ENCODE results near the gene ZNF644.

ZNF644 gene

DNA sequence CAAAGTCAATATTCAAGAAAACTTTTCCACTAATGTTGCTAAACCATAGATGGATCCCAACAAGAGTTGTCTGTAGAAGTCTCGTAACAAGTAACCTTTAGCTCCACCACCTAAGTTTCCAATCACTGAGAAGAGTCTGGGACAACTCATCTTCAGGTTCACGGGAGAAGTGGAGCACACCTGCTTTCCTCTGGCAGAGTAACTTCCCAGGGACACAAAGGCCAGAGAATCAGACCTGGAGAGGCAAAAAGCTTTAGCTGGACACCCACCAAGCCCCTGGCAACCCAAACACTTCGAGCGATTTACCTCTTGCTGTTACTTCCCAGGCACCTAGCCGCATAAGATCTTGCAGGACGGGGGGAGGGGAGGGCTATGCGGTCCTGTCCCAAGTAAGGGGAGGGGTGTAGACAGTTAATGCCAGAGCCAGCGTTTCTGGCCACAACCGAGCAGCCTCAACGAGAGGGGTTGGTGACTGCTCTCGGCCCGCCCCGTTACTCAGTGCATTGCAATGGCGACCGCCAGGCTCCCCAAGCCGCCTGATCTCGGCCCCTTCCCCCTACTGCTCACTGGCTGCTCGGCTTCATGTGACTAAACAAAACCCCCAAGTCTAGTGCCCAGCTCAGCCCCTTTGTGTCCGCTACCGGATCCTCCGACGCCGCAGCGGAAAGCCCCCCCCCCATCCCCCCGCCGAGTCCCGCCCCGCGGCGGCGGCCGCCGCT lies 709 bp downstream of the ZNF644 start:
- peak; percentile 90 for DNase-seq (ENCODE audit: low read depth)

DNA sequence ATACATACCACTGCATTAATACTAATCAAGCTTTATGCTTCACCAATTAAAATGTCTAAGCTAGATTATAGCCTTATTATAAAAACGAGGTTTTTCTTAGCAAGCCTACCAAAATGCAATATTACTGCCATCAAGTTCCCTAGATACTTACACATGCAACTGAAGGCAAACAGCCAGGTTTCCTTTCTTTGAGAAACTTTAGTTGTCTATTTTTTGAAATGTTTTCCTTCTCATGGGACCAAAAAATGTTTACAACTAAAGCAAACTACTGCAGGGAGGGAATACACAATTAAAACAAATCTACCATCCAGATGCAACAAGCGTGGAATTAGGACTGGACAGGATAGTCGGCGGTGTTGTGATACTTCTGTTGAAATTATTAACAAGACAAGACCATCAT lies 1.3 kb downstream of the ZNF644 start:
- DNase-seq (ENCODE audit: low read depth), result no peak

DNA sequence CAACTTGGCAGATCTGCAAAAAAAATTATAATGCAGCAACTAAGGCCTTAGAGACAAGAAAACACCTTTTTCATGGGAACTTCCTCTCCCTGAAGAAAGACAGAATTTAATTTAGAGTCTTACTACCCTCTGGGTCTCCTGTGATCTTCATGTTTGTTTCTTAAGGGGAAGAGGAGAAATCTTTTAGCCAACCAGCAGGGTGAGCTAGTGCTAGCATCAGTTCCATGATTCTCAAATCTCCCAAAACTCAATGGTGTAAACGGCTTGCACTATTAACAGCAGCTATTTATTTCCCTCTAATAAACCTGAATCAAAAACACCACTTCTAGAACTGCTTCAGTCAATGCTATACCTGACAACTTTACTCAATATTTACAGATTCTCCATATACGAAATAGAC lies 3.8 kb downstream of the ZNF644 start:
- DNase-seq (ENCODE audit: low read depth), result peak; percentile 46

DNA sequence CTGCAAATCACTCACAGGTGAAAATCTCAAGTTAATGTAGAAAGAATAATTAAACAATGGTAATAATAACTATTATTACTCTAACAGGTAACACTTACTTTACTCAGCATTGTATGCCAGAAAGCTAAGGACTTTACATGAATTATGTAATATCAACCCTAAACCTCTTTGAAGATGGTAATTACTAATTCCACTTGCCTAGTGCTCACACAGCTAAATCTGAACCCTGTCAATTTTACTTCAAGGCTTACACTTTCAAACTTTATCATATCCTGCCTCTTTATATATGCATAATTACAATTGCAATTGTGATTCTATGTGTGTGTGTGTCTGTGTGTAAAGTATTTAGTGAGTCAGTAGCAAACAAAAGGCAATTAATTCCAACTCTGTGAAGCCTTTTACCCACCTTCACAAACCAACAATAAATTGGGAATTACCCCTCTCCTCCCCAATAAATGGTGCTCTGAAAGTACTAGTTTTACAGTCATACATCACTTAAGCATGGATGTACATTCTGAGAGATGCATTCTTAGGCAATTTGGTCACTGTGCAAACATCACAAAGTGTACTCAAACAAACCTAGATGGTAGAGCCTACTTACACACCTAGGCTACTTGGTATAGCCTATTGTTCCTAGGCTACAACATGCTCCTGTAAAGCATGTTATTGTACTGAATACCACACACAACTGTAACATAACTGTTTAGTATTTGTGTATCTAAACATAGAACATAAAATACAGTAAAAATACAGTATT lies 5.9 kb downstream of the ZNF644 start:
- DNase-seq (ENCODE audit: low read depth), result peak; percentile 45

DNA sequence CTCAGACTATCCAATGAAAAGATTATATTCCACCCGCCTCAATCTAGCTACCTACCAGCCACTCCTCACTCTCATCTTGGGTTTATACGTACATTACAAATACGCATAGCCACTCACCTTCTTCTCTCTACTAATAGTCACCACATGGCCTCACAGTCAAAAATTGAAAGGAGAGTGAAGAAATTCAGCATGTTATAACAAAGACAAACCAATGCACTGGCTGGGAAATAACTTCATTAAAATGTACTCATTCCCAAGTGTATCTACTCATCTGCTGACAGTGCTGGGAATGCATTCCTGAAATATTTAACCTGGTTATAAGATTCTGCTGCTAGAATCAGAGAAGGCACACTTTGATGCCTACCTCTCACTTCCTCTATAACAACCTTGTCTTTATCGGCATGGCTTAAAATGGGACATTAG lies 6.5 kb downstream of the ZNF644 start:
- DNase-seq (ENCODE audit: low read depth), result no peak

DNA sequence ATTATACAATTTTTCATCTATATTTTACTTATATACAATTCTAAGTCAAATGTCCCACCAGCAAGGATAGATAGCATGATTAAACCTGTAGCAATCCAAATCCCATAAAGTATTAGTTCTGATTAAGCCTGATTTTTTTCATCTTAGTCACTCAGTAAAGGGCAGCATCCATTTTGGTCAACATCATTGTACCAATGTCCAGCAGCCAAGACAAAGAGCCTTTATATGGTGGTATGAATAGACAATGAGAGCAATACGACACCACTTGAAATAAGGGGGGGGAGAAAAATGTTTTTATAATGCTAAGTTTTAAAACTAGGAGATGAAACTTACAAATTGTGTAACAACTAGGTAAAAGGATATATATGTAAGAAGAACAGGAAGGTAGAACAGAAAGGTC lies 7.4 kb downstream of the ZNF644 start:
- peak; percentile 41 for DNase-seq (ENCODE audit: low read depth)

DNA sequence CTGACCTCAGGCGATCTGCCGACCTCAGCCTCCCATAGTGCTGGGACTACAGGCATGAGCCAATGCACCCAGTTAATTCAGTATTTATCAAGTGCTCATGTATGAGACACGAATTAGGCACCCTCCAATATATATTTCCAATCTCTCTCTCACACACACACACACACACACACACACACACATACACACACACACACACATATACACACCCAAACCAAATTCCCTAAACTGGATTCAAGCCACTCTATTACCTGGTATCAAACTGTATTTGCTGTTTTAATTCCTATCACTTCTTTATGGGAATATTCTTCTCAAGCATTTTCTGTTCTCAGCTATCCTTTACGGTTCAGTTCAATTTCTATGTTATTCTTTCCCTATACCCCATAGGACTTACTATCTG lies 8.5 kb downstream of the ZNF644 start:
- no peak for DNase-seq (ENCODE audit: low read depth)

DNA sequence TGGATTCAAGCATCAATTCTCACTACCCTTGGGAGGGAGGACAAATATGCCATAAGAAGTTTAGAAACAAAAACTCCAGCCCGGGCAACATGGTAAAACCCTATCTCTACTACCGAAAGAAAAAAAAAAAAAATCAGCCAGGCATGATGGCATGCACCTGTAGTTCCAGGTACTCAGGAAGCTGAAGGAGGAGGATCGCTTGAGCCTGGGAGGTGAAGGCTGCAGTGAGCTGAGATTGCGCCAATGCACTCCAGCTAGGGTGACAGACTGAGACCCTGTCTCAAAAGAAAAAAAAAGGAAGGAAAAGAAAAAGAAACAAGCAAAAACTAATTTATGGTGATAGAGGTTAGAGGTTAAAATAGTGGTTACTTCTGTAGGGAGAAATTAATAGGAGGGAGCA lies 9.6 kb downstream of the ZNF644 start:
- no peak for DNase-seq (ENCODE audit: low read depth)

DNA sequence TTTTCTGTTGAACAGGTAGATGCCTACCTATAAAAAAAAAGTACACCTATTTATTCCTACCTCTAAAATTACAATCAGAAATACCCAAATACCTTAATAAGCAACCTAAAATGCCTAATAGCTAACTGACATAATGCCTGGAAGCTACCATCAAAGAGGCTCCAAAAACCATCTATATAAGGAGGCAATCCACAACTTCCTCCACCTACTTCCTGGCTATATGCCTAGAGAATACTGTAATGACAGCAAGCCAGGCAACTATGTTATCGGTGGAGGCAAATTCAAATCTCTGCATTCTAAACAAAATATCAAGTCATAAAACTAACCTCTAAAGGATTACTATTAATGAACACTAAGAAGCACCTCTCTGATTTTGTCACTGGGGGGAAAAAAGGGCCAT lies 10.1 kb downstream of the ZNF644 start:
- DNase-seq (ENCODE audit: low read depth), result no peak

DNA sequence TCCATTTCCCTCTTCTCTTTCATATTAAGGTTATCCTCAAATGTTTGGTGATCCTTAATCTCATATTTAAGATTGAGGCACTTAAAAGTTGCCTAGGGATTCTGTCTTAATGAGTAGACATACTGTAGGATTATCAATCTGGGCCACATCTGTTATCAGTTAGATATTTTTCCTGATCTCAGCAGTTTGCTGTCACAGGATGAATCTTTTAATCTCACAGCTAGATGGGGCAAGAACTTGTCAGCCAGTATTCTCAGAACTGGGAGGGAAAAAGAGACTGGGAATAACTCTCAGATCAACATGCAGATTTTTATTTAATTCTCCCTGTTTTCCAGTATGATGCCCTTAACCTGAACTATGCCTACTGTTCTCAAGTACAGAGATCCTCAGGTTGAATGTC lies 14.0 kb downstream of the ZNF644 start:
- DNase-seq (ENCODE audit: low read depth), result peak; percentile 7

DNA sequence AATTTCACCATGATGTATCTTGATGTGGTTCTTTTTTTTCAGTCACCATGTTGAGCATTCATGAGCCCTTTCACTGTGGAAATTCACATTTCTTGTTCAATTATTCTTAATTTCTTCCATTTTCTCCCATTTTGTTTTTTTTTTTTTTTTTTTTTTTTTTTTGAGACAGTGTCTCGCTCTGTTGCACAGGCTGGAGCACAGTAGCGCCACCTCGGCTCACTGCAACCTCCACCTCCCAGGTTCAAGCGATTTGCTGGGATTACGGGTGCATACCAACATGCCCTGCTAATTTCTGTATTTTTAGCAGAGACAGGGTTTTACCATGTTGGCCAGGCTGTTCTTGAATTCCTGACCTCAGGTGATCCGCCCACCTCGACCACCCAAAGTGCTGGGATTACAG lies 14.7 kb downstream of the ZNF644 start:
- DNase-seq (ENCODE audit: low read depth), result no peak

DNA sequence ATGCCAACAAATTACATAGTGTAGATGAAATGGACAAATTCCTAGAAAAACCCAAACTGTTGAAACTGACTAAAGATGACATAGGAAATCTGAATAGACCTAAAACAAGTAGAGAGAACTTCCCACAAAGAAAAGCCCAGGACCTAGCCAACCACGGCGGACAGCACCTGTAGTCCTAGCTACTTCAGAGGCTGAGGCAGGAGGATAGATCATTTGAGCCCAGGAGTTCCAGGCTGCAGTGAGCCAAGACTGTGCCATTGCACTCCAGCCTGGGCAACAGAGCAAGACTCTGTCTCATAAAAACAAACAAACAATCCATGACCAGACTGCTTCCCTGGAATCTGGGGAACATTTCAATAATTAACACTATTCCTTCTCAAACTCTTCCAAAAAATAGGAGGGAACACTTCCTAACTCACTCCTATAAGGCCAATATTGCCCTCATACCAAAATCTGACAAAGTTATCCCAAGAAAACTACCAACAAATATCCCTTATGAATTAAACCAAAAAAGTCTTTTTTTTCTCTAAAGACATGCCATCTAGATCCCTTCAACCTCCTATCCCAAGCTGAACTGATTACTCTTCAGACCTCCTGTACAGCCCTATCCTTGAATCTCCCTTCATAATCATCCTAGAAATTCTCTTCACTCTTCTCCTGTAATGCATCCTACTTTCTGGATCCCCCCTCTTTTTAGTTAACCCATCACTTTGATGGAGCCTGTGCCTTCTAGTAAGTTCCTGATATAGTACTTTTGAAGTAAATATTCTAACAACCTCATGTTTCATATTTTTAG lies 15.5 kb downstream of the ZNF644 start:
- no peak for DNase-seq (ENCODE audit: low read depth)

DNA sequence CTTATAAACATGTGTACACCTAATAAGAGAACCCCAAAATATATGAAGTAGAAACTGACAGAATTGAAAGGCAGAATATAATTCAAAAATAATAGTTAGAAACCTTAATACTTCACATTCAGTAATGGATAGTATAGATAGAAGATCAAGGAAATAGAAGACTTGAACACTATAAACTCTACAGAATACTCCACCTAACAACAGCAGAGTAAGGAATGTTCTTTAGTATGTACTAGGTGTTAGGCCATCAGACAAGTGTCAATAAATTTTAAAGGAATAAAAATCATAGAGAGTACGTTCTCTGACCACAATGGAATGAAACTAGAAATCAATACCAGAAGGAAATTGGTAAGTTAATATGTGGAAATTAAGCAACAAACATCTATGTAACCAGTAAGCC lies 16.6 kb downstream of the ZNF644 start:
- DNase-seq (ENCODE audit: low read depth), result no peak

DNA sequence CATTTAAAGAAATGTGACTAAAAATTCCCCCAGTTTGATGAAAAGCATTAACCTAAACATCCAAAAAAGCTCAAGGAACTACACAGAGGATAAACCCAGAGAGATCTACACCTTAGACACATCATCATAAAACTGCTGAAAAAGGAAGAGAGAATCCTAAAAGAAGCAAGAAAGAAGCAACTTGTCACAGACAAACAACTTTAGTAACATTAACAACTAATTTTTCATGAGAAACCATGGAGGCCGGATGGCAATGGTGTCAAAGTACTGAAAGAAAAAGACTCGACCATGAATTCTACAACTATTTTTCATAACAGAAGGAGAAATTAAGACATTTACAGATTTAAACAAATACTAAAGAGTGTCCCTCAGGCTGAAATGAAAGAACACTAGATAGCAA lies 17.7 kb downstream of the ZNF644 start:
- DNase-seq (ENCODE audit: low read depth), result no peak

DNA sequence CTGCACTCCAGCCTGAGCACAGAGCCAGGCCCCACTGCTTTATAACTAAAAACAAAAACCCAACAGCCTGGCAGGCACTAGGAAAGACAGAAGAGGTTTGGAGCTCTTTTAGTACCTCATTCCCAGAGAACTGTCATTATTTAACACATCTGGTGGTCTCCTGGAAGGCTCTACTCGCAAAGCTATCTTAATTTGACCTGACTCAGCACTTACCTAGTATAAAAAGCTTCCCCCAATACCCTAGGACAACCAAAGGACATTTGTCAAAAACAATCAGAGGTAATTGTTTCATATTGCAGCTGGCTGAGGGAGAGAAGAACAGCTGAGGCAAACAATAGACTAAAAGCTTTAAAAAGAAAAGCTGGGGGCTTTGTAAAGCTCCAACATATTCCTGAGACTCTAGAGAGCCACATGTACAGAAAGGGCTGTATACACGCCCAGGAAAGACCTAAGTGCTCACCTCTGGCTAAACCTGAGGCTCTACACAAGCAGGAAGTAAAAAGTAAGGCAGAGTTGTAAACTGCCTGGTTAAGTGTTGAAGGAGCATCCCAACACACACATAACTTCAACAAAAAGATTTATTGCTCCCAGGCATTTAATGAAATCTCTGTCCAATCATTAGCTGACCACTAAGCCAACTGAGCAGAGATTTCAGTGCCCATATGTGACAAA lies 25.0 kb downstream of the ZNF644 start:
- DNase-seq (ENCODE audit: low read depth), result no peak

DNA sequence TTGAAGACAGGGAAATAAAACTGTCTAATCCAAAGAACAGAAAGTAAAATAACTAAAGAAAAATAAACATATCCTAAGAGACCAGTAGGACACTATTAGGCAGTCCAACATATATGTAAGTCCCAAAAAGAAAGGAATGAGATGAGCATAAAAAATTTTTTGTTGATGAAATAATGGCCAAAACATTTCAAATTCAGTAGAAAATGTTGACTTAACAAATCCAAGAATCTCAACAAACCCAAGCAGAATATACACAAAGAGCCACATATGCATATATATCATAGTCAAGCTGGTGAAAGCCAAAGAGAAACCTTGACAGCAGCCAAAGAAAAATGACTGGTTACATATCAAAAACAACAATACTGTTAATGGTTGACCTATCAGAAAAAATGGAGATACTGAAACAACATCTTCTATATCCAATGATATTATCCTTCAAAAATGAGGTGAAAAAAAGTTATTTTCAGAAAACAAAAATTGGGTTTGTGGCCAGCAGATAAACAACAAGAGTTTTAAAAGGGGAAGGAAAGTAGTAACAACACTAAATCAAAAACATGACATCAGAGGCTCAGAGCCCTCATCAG lies 26.4 kb downstream of the ZNF644 start:
- DNase-seq (ENCODE audit: low read depth), result no peak

DNA sequence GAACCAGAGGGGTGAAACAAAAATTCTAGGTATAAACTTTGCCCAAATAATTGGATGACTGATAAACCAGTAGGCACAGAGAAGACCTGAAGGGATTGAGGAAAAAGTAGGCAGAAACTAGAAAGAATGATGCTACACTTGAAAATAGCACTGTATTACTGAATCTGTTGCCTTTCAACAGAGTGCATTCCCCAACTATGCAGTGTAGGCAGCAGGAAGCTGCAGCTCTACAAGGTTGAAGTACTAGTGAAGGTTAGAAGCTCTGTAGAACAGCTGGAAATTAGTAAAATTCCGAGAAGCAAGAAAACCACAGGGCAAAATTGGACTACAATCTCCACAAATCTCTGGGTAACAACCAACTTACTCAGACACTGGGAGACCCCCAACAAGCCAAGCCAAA lies 27.4 kb downstream of the ZNF644 start:
- no peak for DNase-seq (ENCODE audit: low read depth)

DNA sequence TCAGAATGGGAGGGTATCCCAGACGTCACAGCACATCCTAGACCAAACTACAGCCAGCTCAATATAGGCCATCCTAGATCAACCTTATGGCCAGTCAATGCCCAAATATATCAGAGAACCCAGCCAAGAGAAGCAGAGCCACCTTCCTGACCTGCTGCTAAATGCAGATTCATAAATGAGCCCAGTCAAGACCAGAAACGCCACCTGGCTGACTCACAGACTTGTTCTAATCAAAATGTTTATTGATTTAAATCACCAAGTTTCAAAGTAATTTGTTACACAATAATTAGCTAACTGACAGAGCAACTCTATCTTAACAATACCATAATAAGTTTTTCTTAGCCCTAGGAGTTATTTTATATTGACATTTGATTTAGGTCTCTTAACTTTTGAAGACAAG lies 28.6 kb downstream of the ZNF644 start:
- DNase-seq (ENCODE audit: low read depth), result no peak

DNA sequence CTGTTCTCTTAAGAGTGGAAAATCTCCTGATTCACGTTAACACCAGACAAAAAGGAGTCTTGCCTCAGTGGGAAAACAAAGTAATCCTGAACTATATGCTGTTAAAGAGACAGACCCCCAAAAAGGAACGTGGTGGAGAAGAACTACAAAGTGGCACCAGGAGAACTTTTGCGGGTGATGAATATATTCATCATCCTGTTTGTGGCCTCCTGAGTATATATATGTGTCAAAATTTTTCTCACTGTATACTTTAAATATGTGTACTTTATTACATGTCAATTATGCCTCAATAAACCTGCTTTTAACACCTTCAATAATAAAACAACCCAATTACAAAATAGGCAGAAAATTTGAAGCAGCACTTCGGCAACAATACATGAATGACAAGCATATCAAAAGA lies 31.1 kb downstream of the ZNF644 start:
- no peak for DNase-seq (ENCODE audit: low read depth)

DNA sequence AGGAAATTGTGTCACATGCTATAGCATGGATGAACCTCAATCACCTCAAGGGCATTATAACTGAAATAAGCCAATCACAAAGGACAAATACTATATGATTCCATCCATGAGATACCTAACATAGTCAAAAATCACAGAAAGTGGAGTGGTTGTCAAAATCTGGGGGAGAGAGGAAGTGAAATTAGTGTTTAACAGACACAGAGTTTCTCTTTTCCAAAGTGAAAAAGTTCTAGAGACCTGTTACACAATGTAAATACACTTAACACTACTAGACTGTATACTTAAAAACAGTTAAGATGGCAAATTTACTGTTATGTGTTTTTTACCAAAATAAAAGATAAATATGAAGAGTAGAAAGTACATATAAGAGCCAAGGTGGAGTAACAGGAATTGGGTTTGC lies 31.8 kb downstream of the ZNF644 start:
- no peak for DNase-seq (ENCODE audit: low read depth)

DNA sequence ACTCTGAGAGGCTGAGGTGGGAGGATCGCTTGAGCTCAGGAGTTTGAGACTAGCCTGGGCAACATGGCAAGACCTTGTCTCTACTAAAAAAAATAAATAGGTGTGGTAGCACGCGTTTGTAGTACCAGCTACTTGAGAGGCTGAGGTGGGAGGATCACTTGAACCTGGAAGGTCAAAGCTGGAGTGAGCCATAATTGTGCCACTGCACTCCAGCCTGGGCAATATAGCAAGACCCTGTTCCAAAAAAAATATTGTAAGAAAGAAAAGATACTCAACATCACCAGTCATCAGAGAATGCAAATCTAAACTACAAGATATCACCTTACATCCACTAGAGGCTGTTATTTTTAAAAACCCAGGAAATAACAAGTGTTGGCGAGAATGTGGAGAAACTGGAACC lies 32.5 kb downstream of the ZNF644 start:
- no peak for DNase-seq (ENCODE audit: low read depth)

DNA sequence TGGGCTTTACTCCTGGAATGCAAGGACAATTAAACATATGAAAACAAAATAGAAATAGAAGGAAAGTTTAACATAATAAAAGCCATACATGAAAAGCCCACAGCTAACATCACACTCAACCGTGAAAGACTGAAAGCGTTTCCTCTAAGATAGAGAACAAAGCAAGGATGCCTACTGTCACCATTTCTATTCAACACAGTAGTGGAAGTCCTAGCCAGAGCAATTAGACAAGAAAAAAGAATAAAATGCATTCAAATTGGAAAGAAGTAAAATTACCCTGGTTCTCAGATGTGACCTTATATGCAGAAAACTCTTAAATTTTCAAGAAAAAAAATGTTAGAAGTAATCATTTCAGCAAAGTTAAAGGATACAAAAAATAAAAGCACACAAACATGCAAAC lies 34.0 kb downstream of the ZNF644 start:
- DNase-seq (ENCODE audit: low read depth), result no peak

All from ELR (cell line).